Activated T-helper 2 cell treated with anti-CD3 and anti-CD28 coated beads, Interferon-gamma antibody, Interleukin-2, Interleukin-4, amounts not matched to agents 10 μg/mL and 5 μg/mL and 100 μg/mL, durations not matched to agents 14 hours and 24 hours and 36 hours (primary cell): ENCODE data around the gene EFHD2. TPM values are rescaled to one million over a fixed set of nuclear protein-coding genes. Genes with fewer than 3 reads are reported as not detected.

Experiments used
- DNase-seq: peaks from one replicate; pipeline ENCODE4 v3.0.0; 2021; ENCODE audit warnings: low spot score
- H3K27ac Mint-ChIP-seq: one replicate; pipeline ENCODE4 v1.8.0; 2021; ENCODE audit warnings: mixed read lengths
- H3K27me3 Mint-ChIP-seq: one replicate; pipeline ENCODE4 v1.8.0; 2021; ENCODE audit warnings: low read depth, mixed read lengths
- H3K36me3 Mint-ChIP-seq: one replicate; pipeline ENCODE4 v1.8.0; 2021; ENCODE audit warnings: low read depth, mixed read lengths
- H3K4me1 Mint-ChIP-seq: one replicate; pipeline ENCODE4 v1.8.0; 2021; ENCODE audit warnings: low read depth, mixed read lengths
- H3K4me3 Mint-ChIP-seq: one replicate; pipeline ENCODE4 v1.8.0; 2021; ENCODE audit warnings: low read depth, mild to moderate bottlenecking, moderate library complexity, mixed read lengths
- H3K9me3 Mint-ChIP-seq: one replicate; pipeline ENCODE4 v1.8.0; 2021; ENCODE audit warnings: mixed read lengths
- intact Hi-C: fragments of 100-400 bp; cut with micrococcal nuclease; formaldehyde crosslinking; loops from one replicate; pipeline ENCODE4 v1.15.1; 2023
- total RNA-seq: library from RNA; stranded (reverse); gene quantifications from 2 replicates; pipeline ENCODE4 v1.2.3, GENCODE V29; 2022

Gene EFHD2
- total RNA-seq, 1 donor from 2014 or later: 85.2 TPM

DNA sequence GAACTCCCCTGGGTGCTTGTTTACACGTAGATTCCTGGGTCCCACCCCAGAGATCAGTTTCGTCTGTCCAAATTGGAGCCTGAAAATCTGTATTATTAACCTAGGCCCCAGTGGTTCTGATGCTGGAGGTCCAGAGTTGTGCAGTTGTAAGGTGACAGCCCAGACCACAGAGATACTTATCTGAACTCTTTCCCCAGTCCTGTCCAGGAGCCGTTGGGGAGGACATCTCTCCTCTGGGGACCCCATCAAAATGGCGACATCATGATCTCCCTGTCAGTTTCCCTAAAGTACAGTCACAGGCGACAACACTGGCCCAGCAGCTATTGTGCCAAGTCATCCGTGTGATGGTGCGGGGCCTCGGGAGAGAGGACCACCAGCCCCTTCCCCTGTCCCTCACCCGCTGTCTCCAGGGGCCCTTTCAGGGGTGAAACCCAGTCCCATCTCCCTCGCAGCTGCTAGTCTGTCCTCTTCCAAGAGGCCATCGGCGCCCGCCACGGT lies 749 bp upstream of the EFHD2 start:
- intact Hi-C loops: loop anchor here (1.0 kb wide), 1 partner anchor 115 kb away; the partner anchor contains the start of gene CASP9
- peaks cover 26% of the 10 kb centered on the region for H3K4me1 Mint-ChIP-seq
- H3K4me3 Mint-ChIP-seq: peak overlapping the region; percentile 64
- DNase-seq: no peak
- H3K9me3 Mint-ChIP-seq: no peaks in the 10 kb centered on the region
- H3K27ac Mint-ChIP-seq: peak overlapping the region; percentile 82
- H3K27me3 Mint-ChIP-seq: peaks cover 27% of the 10 kb centered on the region
- peaks cover 26% of the 10 kb centered on the region for H3K36me3 Mint-ChIP-seq

DNA sequence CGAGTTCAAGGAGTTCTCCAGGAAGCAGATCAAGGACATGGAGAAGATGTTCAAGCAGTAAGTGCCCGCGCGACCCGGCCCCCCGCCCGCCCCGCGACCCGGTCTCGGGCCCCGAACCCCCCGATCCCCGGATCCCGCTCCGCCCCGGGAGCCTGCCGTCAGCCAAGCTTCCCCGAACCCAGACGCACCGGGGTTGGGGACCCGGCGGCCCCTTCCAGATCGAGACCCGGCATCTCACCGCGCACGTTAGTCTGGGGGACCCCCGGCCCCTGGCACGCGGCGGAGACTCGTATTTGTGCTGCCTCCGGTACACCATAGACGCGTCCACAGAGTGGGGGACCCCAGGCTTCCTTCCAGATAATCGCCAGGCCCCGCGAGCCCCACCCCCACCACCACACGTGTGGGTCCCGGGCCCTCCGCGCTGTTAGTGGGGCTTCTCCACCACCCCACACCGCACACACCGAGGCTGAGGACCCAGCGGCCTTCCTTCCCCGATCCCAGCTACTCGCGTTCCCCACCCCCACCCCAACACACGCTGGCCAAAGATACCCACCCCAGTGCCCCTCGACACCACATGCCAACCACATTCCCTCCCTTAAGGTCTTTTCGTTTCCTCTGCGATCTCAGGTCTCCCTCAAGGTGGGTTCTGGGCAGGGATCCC lies 665 bp downstream of the EFHD2 start:
- intact Hi-C loops: loop anchor here (5.0 to 10.0 kb wide), 2 partner anchors 178 to 204 kb away; partner anchors contain the start of gene DDI2
- Mint-ChIP-seq H3K9me3 (no peaks in the 10 kb centered on the region), H3K36me3 (peaks cover 41% of the 10 kb centered on the region), H3K4me3 (peak overlapping the region; percentile 94), H3K4me1 (peaks cover 38% of the 10 kb centered on the region), H3K27me3 (peaks cover 23% of the 10 kb centered on the region), H3K27ac (peak overlapping the region; percentile 89)
- DNase-seq: no peak

DNA sequence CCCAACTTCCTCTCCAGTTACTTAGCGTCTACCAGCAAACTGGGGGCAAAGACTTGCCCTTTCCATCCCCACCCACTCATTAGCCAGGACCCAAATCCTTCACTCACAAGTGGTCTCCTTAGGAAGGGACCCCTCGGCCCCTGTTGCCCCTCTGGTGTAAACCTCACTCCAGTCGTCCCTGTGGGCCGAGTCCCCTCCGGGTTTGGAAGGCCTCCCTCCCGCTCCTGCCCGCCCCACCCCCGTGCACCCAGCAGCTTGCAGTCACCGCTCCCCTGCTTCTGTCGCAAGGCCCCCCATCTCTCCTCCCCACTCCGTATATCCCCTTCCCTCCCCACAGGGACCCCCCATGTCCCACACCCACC lies 1.2 kb downstream of the EFHD2 start:
- Mint-ChIP-seq H3K4me1 (peaks cover 43% of the 10 kb centered on the region), H3K4me3 (peak overlapping the region; percentile 94), H3K36me3 (peaks cover 46% of the 10 kb centered on the region), H3K27me3 (peaks cover 22% of the 10 kb centered on the region), H3K9me3 (no peaks in the 10 kb centered on the region), H3K27ac (peak overlapping the region; percentile 89)
- DNase-seq: no peak
- intact Hi-C loops: loop anchor here (5.0 to 10.0 kb wide), 2 partner anchors 179 to 204 kb away; partner anchors contain the start of gene DDI2

DNA sequence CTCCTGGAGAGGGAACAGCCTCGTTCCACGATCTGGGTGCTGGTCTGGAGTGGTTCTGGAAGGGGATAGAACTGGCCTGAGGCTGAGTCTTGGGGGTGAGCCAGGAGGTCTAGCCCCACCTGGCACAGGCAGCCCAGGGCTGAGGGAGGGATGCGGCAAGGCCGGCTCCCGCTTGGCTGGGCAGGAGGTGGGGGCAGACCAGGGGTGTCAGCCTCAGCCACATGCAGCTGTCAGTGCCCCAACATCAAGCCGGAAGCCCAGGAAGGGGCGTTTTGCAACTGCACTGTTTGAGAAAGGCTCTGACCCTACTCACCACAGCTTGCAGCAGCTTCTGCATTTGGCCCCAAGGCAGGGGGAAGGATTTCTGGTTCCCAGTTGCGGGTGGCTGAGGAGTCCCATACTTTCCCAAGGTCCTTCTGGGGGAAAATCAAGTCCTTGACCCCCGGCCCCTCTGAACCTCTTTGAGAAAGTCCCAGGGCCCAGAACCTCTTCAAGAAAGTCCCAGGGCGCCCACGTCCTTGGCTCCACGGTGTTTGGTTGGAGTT lies 2.0 kb downstream of the EFHD2 start:
- H3K4me1 Mint-ChIP-seq: peaks cover 51% of the 10 kb centered on the region
- H3K27ac Mint-ChIP-seq: peak overlapping the region; percentile 80
- peaks cover 19% of the 10 kb centered on the region for H3K27me3 Mint-ChIP-seq
- H3K9me3 Mint-ChIP-seq: no peaks in the 10 kb centered on the region
- DNase-seq: peak; percentile 41
- peak overlapping the region; percentile 94 for H3K4me3 Mint-ChIP-seq
- intact Hi-C loops: loop anchor here (5.0 to 10.0 kb wide), 2 partner anchors 179 to 203 kb away; partner anchors contain the start of gene DDI2
- H3K36me3 Mint-ChIP-seq: peaks cover 54% of the 10 kb centered on the region

DNA sequence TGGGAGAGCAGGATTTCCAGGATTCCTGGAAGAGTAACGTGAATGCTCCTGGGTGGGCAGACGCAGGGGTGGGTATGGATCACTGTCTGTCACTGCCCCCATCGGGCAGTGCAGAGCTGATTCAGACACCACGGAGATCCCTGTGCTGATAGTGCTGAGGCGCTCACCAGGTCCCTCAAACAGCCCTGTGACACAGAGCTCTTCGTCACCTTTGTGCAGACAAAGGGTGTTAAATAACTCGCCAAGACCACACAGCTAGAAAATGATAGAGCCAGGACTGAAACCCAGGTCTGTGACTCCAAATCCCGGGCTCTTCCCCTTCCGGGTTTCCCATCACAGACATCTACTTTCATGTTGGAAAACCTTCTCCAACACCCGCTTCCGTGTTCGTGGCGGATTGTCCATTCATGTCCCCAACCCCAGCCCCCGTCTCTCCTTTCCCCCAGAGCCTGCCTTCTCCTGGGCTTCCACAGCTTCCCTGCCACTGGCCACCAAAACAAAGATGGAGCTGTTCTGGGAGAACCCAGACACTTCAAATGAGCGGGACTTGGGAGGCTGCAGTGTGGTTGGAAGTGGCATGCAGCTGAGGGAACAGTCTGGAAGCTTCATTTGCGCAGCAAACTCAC lies 2.6 kb downstream of the EFHD2 start:
- Mint-ChIP-seq H3K4me3 (peak overlapping the region; percentile 94), H3K4me1 (peaks cover 51% of the 10 kb centered on the region)
- intact Hi-C loops: loop anchor here (5.0 to 10.0 kb wide), 2 partner anchors 180 to 203 kb away; partner anchors contain the start of gene DDI2

DNA sequence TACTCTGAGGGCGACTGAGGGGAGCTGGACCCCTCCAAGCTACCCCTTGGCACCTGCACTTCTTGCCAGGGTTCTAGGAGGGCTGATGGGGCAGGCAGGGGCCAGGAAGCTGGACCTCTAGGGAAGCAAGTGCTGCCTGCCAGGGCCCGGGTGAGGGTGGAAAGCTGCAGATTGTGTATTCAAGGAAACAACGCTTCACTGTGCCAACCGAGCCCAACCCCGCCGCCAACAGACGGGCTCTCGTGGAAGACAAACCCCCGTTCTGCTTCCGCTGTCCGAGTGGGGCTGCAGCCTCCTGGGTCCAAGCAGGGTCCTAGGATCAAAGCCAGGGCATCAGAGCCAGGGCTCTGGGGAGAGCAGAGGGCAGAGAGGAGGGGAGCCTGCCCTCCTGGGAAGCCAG lies 3.2 kb downstream of the EFHD2 start:
- Mint-ChIP-seq H3K4me1 (peaks cover 56% of the 10 kb centered on the region), H3K36me3 (peaks cover 60% of the 10 kb centered on the region), H3K27me3 (peaks cover 8% of the 10 kb centered on the region), H3K9me3 (no peaks in the 10 kb centered on the region), H3K4me3 (no peak overlapping the region), H3K27ac (no peak overlapping the region)
- intact Hi-C loops: loop anchor here (5.0 to 10.0 kb wide), 2 partner anchors 181 to 202 kb away; partner anchors contain the start of gene DDI2
- no peak for DNase-seq

More for the DNA sequence above, 2.6 kb downstream of the EFHD2 start:
- peaks cover 13% of the 10 kb centered on the region for H3K27me3 Mint-ChIP-seq
- H3K9me3 Mint-ChIP-seq: no peaks in the 10 kb centered on the region
- H3K27ac Mint-ChIP-seq: peak overlapping the region; percentile 80
- H3K36me3 Mint-ChIP-seq: peaks cover 55% of the 10 kb centered on the region
- DNase-seq: peak; percentile 43

DNA sequence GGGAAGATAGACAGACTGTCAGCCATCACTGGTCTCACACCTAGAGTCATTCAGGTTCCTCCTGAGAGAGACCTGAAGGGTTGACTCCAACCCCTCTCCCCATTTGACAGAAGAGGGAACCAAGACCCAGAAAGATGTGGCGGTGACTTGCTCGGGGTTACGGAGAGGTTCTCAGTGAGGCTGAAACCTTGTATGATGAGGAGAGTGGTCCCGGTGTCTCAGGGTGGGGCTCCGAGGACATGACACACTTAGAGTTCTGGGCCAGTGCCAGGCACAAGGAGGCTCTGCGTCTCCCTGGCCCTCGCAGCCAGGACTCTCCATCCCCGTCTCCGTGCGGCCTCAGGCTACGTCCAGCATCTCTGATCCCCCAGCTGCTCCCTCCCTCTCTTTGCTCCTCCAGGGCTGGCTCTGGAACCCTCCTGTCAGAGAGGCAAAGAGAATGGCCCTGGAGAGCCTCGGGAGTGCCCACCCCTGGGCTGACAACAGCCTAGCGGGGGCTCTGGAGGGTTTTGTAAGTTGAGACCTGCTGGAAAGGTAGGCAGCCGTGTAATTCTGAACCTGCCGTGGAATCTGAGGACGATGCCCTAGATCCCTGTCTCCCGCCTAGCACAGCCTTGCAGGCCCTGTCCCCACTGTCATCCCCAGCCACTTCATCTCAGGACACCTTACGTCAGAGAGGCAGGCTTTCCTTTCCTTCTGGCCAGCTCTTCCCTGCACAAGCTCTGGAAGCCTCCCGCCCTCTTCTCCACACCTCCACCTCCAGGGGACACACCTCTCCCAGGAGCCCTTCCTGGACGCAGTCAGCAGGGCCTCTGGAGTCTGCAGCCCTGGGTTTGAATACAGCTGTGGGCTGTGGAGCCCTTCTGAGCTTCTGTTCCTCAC lies 4.1 kb downstream of the EFHD2 start:
- intact Hi-C loops: loop anchor here (5.0 to 10.0 kb wide), 2 partner anchors 182 to 201 kb away; partner anchors contain the start of gene DDI2
- peak overlapping the region; percentile 4 for H3K4me3 Mint-ChIP-seq
- peaks cover 63% of the 10 kb centered on the region for H3K36me3 Mint-ChIP-seq
- no peak overlapping the region for H3K27ac Mint-ChIP-seq
- H3K9me3 Mint-ChIP-seq: no peaks in the 10 kb centered on the region
- H3K27me3 Mint-ChIP-seq: peaks cover 4% of the 10 kb centered on the region
- no peak for DNase-seq
- H3K4me1 Mint-ChIP-seq: peaks cover 61% of the 10 kb centered on the region

DNA sequence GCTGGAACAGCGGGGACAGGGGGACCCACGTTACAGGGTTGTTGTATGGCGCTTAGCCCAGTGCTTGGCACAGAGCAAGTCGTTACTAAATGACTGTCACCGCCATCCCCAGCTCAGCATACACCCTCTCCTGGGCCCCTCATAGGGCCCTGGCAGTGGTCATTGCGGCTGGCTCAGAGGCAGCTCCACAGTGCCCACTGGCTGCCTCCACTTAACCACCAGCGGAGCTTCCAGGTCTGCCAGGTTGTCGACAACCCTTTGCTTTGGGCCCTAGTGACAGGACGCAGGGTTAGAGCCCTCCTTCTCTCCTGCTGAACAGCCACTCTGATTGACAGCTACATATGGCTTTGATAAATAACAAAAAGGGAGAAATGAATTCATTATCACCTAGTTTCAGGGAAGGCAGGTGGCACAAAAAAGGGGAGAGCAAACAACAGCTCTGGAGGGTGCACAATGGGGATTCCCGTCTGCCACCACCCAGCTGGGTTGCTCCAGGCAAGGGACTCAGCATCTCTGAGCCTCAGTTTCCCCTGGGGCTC lies 4.8 kb downstream of the EFHD2 start:
- H3K9me3 Mint-ChIP-seq: no peaks in the 10 kb centered on the region
- peaks cover 58% of the 10 kb centered on the region for H3K4me1 Mint-ChIP-seq
- peak overlapping the region; percentile 4 for H3K4me3 Mint-ChIP-seq
- H3K36me3 Mint-ChIP-seq: peaks cover 66% of the 10 kb centered on the region
- no peak for DNase-seq
- no peak overlapping the region for H3K27ac Mint-ChIP-seq
- H3K27me3 Mint-ChIP-seq: no peaks in the 10 kb centered on the region
- intact Hi-C loops: loop anchor here (5.0 to 10.0 kb wide), 2 partner anchors 182 to 200 kb away; partner anchors contain the start of gene DDI2

DNA sequence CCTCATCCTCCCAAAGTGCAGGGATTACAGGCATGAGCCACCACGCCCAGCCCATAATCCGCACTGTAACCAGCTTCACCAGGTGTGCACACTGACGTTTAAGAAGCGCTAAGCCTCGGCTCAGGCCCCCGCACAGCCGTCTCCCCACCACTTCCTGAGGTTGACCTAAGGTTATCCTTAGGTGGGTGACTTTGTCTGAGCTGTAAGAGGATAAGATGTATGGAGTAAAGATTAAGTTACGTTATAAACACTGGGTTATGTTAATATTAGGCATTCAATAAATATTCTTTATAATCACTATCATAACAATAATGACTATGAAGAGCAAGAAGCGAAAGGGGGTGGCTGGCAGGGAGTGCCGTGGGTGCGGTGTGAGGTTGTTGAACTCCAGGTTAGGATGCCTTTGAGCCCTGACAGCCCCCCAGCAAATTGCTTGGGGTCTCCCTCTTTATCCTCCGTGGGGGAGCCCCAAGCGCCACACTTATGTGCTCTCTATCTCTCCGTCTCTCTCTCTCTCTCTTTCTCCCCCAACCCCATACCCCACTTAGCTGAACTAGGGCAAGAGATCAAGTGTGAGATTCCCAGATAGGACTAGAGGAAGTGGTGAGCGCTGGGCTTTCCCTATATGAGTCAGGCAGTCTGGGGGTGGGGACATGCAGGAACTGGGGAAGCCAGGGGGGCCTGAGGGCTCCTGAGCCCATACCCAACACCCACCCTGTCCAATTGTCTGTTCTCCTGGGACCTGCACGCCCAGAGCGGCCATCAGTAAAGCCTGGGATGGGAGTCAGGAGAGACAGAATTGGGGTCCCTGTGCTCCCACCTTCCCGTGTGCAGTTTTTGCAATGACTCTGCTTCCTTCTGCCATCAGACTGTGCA lies 7.6 kb downstream of the EFHD2 start:
- peaks cover 56% of the 10 kb centered on the region for H3K4me1 Mint-ChIP-seq
- peaks cover 71% of the 10 kb centered on the region for H3K36me3 Mint-ChIP-seq
- DNase-seq: peak; percentile 64
- H3K27ac Mint-ChIP-seq: peak overlapping the region; percentile 78
- H3K9me3 Mint-ChIP-seq: no peaks in the 10 kb centered on the region
- H3K4me3 Mint-ChIP-seq: peak overlapping the region; percentile 66
- H3K27me3 Mint-ChIP-seq: no peaks in the 10 kb centered on the region
- intact Hi-C loops: loop anchor here (2.0 to 10.0 kb wide), 4 partner anchors 70 to 198 kb away; partner anchors contain the start of gene DDI2

DNA sequence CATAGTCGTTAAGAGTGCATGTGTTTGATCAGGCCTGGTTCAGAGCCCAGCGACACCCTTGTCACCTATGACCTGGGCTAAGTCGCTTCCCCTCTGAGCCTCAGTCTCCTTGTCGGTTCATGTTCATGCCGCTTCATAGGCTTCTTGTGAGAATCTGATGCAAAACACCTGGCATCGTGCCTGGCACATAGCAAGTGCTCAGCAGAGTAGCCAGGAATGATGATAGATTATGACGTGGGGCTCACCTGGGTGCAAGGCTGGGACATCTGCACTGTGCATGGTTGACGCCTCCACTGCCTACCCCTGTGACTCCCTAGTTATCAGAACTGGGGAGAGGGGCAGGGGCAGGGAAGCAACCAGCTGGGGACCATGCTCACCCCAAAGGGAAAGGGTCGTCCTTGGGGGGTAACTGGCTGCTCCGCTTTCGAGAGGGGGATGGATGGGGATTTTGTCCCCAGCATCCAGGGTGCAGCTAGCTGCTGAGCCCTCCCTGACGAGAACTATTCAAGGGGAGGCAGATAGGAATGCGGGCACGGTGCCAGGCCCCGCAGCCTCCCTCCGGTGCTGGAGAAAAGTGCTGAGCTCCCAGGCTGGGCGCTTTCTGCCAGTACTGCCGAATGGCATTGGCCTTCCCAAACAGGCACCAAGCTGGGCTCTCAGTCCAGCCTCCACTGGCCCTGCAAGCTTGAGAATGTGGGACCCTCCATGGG lies 9.3 kb downstream of the EFHD2 start:
- DNase-seq: no peak
- intact Hi-C loops: loop anchor here (5.0 to 10.0 kb wide), 3 partner anchors 92 to 196 kb away; partner anchors contain the start of gene DDI2
- Mint-ChIP-seq H3K36me3 (peaks cover 56% of the 10 kb centered on the region), H3K27ac (peak overlapping the region; percentile 30), H3K27me3 (no peaks in the 10 kb centered on the region), H3K9me3 (no peaks in the 10 kb centered on the region), H3K4me3 (no peak overlapping the region), H3K4me1 (peaks cover 47% of the 10 kb centered on the region)
